Memory B cell (primary cell): ENCODE data around the gene NACA2.

Source experiments
- ATAC-seq: fragments of 150-1000 bp; cut with Tn5 transposase; 2 replicates; pipeline ENCODE4 v1.10.0; 2021; ENCODE audit warnings: low read depth, mild to moderate bottlenecking, moderate library complexity
- DNase-seq, 2 donors: peaks; one replicate each; pipeline ENCODE4 v3.0.0; 2022; ENCODE audit warnings: low spot score in 2 of 2
- H3K27ac Mint-ChIP-seq: one replicate; pipeline ENCODE4 v1.8.0; 2022; ENCODE audit warnings: mild to moderate bottlenecking, moderate library complexity, mixed read lengths
- H3K27me3 Mint-ChIP-seq: one replicate; pipeline ENCODE4 v1.8.0; 2022; ENCODE audit warnings: mixed read lengths
- H3K36me3 Mint-ChIP-seq: one replicate; pipeline ENCODE4 v1.8.0; 2022; ENCODE audit warnings: mild to moderate bottlenecking, mixed read lengths
- H3K4me1 Mint-ChIP-seq: one replicate; pipeline ENCODE4 v1.8.0; 2022; ENCODE audit warnings: mixed read lengths
- H3K4me3 Mint-ChIP-seq: one replicate; pipeline ENCODE4 v1.8.0; 2022; ENCODE audit warnings: mild to moderate bottlenecking, moderate library complexity, mixed read lengths
- H3K9me3 Mint-ChIP-seq: one replicate; pipeline ENCODE4 v1.8.0; 2022; ENCODE audit warnings: mixed read lengths

Gene NACA2

DNA sequence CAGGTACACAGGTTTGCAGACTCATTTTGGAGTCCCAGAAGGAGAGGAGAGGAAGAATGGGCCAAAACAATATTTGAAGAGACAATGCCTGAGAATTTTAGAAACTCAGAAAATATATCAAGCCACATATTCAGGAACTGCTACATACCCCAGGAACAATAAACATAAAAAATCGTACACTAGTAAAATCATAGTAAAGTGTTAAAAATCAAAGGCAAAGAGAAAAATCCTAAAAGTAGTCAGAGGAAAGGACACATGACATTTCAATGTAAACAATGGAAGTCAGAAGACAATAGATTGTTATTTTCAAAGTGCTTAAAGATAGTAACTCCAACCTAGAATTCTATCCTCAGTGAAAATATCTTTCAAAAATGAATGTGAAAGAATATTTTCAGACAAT, 28.5 kb upstream of the NACA2 start:
- Mint-ChIP-seq H3K27ac (no peak overlapping the region), H3K9me3 (peaks cover 5% of the 10 kb centered on the region), H3K4me1 (peaks cover 11% of the 10 kb centered on the region), H3K4me3 (no peak overlapping the region), H3K27me3 (peaks cover 2% of the 10 kb centered on the region), H3K36me3 (no peaks in the 10 kb centered on the region)
- no peak for ATAC-seq
- DNase-seq = no peak

DNA sequence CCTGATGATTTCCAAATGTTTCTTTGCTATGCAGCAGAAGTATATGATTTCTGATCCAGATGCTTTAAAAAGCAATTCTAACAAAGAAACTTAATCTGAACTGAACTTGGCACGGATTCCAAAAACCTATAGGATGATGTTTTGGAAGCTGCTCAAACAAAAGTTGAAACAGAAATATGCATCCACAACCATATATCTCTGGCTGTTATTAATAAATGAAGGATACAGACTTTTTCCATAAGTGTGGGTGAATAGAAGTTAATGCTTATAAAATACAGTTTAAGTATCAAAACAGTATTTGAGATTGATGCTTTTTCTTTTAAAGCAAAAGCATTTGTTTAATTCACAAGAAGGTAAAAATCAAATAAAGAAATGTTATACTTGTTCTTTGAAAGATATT, 27.9 kb upstream of the NACA2 start:
- H3K4me3 Mint-ChIP-seq = no peak overlapping the region
- ATAC-seq (no peak), DNase-seq (no peak)
- peaks cover 5% of the 10 kb centered on the region for H3K9me3 Mint-ChIP-seq
- no peaks in the 10 kb centered on the region for H3K36me3 Mint-ChIP-seq
- H3K4me1 Mint-ChIP-seq = peaks cover 11% of the 10 kb centered on the region
- H3K27ac Mint-ChIP-seq = no peak overlapping the region
- H3K27me3 Mint-ChIP-seq = peaks cover 2% of the 10 kb centered on the region

DNA sequence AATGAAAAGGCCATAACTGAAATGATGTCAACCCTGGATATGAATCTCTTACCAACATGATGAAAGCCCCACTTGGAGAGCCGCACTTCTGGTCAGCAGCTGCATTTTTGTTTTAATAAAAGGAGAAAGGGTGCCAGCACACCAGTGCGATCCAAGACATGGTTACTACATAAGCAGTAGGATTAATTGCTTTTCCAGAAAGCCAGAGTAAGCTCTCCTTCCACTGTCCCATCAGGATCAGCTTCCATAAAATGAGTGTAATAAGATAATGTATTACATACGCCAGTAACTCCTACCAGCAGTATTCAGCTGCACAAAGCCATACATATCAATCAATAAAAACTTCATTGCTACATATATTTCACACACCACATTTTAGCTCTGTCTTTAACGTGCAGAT, 26.3 kb upstream of the NACA2 start:
- no peak for DNase-seq
- no peak for ATAC-seq
- peaks cover 11% of the 10 kb centered on the region for H3K4me1 Mint-ChIP-seq
- H3K4me3 Mint-ChIP-seq = no peak overlapping the region
- no peaks in the 10 kb centered on the region for H3K36me3 Mint-ChIP-seq
- H3K27me3 Mint-ChIP-seq = peaks cover 4% of the 10 kb centered on the region
- H3K9me3 Mint-ChIP-seq = peaks cover 5% of the 10 kb centered on the region
- H3K27ac Mint-ChIP-seq = no peak overlapping the region

DNA sequence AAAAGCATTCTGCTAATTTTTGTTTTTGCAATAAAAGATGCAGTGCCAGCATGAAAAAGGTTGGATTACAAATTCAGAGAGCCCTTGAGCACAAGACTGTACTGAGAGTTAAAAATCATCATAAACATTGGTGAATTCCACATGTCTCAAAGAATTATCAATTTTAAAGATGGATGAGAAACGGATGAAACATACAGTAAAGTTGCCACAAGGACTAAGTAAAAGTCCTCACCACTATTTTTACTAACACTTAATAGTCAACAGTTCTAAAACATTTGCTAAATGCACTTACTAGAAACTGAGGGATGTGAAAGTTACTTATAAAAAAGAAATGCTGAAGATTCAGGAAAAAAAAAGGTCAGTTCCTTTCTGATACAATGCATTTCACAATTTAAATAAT, 25.8 kb upstream of the NACA2 start:
- DNase-seq (no peak), ATAC-seq (no peak)
- Mint-ChIP-seq H3K27me3 (peaks cover 4% of the 10 kb centered on the region), H3K4me3 (no peak overlapping the region), H3K9me3 (peaks cover 5% of the 10 kb centered on the region), H3K27ac (no peak overlapping the region), H3K4me1 (peaks cover 11% of the 10 kb centered on the region), H3K36me3 (no peaks in the 10 kb centered on the region)

DNA sequence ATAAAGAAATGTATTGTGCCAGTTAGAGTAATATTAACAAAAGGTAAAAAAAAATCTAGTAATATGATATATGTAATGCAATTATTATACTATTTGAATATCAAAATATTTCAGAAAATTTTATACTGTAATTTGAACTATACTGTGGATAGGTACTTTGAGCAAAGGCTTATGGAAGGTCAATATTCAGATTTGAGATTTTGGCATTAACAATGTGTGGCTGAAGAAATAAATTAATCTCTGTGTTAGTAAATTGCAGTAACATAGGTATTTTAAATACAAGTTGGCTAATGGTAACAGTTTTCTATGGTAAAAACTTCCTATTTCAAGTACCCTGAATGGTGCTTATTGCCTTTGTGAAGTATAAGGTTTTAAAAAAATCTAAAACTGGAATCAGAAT, 23.2 kb upstream of the NACA2 start:
- Mint-ChIP-seq H3K4me1 (peaks cover 11% of the 10 kb centered on the region), H3K4me3 (no peak overlapping the region), H3K27ac (no peak overlapping the region), H3K36me3 (no peaks in the 10 kb centered on the region), H3K27me3 (peaks cover 8% of the 10 kb centered on the region), H3K9me3 (peaks cover 2% of the 10 kb centered on the region)
- no peak for DNase-seq
- no peak for ATAC-seq

DNA sequence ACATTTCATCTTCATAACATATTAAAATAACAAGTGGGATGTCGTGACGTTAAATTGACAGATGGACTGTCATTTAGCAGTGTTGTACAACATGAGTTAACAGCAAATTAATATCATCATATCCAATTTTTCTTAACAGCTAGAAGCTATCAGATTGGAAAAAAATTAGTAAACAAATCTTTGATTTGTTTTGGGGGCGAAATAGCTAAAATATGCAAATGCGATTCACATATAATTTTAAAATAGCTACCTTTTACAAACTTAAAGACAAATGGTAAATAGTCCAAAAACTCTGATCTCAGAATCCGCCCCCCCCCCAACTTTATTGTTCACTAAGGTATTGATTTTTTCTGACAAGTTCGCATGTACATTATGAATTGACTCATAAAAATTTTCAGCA, 20.3 kb upstream of the NACA2 start:
- Mint-ChIP-seq H3K27ac (no peak overlapping the region), H3K27me3 (peaks cover 8% of the 10 kb centered on the region), H3K4me1 (peaks cover 11% of the 10 kb centered on the region), H3K36me3 (no peaks in the 10 kb centered on the region), H3K4me3 (no peak overlapping the region), H3K9me3 (no peaks in the 10 kb centered on the region)
- no peak for DNase-seq
- no peak for ATAC-seq

DNA sequence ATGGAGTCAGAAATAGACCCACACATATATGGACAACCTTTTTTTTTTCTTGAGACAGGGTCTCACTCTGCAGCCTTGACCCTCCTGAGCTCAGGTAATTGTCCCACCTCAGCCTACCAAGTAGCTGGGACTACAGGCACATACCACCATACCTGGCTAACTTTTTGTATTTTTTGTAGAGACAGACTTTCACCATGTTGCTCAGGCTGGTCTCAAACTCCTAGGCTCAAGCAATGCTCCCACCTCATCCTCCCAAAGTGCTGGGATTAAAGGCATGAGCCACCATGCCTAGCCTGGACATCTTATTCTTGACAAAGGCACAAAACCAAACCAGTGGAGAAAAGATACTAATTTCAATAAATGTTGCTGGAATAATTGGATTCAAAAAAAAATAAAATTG, 14.7 kb upstream of the NACA2 start:
- ATAC-seq (no peak), DNase-seq (no peak)
- Mint-ChIP-seq H3K4me3 (no peak overlapping the region), H3K9me3 (no peaks in the 10 kb centered on the region), H3K36me3 (no peaks in the 10 kb centered on the region), H3K27me3 (peaks cover 12% of the 10 kb centered on the region), H3K27ac (no peak overlapping the region), H3K4me1 (no peaks in the 10 kb centered on the region)

DNA sequence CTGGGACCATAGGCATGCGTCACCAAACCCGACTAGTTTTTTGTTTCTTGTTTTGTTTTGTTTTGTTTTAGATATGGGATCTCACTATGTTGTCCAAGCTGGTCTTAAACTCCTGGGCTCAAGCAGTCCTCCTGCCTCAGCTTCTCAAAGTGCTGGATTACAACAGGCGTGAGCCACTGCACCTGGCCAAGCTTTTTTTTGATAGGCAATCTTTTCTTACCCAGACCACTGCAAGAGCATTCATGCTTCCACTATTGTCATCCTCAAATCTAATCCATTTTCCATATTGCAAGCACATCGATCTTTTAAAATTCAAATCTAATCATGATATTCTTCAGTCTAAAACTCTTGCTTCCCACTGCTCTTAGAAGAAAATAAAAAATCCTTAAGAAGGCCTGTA, 10.3 kb upstream of the NACA2 start:
- peaks cover 11% of the 10 kb centered on the region for H3K27me3 Mint-ChIP-seq
- H3K27ac Mint-ChIP-seq = no peak overlapping the region
- no peaks in the 10 kb centered on the region for H3K4me1 Mint-ChIP-seq
- H3K4me3 Mint-ChIP-seq = no peak overlapping the region
- no peak for DNase-seq
- ATAC-seq = no peak
- H3K36me3 Mint-ChIP-seq = no peaks in the 10 kb centered on the region
- no peaks in the 10 kb centered on the region for H3K9me3 Mint-ChIP-seq

DNA sequence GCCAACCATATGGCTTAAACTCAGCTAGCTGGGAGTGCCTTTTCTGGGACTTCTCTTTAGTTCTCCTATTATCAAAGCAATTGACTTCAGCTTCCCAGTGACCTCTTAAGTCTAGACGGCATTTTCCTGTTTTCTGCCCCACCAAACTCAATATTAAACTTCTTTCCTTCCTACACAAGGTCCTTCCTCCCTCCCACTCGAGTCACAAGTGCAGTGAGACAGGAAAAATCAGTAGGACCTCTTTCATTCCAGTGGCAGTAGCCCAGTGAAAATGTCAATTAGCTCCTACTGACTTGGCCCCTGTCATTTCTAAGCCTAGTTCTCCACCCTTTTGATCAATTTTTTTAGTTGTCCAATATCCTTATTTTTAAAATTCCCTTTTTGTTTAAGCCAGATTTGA, 9.6 kb upstream of the NACA2 start:
- Mint-ChIP-seq H3K27me3 (peaks cover 11% of the 10 kb centered on the region), H3K4me1 (no peaks in the 10 kb centered on the region), H3K9me3 (no peaks in the 10 kb centered on the region), H3K36me3 (no peaks in the 10 kb centered on the region), H3K27ac (no peak overlapping the region), H3K4me3 (no peak overlapping the region)
- DNase-seq (no peak), ATAC-seq (no peak)

DNA sequence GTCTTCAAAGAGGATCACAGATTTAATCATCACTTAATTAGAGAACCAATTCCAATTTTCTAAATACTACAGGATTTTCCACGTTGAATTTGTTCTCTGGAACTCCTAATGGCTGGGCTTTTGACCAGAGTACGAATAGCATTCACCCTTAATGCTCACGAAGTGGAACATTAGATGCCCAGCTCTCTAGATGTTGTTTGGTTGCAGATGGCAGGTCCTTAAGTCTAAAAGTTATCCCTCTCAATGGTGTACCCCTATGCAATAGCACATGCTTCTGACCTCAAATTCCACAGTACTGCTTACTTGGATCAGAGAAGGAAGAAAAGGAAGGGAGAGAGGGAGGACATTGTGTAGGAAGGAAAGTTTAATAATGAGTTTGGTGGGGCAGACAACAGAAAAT, 8.6 kb upstream of the NACA2 start:
- ATAC-seq (no peak), DNase-seq (no peak)
- Mint-ChIP-seq H3K4me1 (no peaks in the 10 kb centered on the region), H3K36me3 (no peaks in the 10 kb centered on the region), H3K9me3 (no peaks in the 10 kb centered on the region), H3K27me3 (peaks cover 11% of the 10 kb centered on the region), H3K4me3 (no peak overlapping the region), H3K27ac (no peak overlapping the region)

DNA sequence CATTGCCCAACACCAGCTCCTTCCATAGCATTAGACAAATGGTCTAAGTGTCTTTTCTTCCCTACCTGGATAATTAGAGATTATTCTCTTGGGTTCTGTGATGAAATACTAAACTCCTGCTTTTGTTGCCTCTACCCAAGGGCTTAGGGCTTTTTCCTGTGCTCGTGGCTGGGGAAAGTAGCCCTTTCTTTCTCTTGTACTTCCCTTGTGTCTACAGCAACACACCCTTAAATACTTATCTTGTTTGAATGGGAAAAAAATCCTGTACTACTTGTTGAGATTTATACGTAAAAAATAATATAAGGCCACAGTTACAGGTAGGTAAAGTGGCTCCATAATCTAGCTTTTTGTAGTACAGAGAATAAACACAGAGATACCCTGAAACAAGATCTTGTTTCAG, 7.0 kb upstream of the NACA2 start:
- Mint-ChIP-seq H3K36me3 (no peaks in the 10 kb centered on the region), H3K27ac (no peak overlapping the region)

DNA sequence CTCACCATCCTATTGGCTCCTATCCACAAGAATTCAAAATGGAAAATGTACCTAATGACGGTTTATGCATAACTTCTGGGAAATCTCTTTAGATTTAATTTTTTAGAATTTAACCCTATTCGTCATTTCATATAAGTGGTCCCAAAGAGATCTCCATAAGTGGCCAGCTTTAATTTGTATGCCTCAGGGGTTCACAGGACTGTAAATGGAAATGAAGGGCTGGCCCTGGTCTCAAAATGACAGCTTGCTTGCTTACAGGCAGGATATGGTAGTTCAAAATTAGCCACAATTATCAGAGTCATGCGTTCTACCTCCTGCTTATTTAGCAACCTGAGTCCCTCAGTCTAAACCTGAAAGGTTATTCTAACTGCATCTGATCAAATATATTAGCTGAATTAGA, 6.6 kb upstream of the NACA2 start:
- H3K4me1 Mint-ChIP-seq = no peaks in the 10 kb centered on the region

More for the DNA sequence above, 7.0 kb upstream of the NACA2 start:
- H3K27me3 Mint-ChIP-seq = peaks cover 11% of the 10 kb centered on the region
- no peaks in the 10 kb centered on the region for H3K4me1 Mint-ChIP-seq
- DNase-seq (no peak), ATAC-seq (no peak)
- H3K4me3 Mint-ChIP-seq = no peak overlapping the region
- no peaks in the 10 kb centered on the region for H3K9me3 Mint-ChIP-seq

DNA sequence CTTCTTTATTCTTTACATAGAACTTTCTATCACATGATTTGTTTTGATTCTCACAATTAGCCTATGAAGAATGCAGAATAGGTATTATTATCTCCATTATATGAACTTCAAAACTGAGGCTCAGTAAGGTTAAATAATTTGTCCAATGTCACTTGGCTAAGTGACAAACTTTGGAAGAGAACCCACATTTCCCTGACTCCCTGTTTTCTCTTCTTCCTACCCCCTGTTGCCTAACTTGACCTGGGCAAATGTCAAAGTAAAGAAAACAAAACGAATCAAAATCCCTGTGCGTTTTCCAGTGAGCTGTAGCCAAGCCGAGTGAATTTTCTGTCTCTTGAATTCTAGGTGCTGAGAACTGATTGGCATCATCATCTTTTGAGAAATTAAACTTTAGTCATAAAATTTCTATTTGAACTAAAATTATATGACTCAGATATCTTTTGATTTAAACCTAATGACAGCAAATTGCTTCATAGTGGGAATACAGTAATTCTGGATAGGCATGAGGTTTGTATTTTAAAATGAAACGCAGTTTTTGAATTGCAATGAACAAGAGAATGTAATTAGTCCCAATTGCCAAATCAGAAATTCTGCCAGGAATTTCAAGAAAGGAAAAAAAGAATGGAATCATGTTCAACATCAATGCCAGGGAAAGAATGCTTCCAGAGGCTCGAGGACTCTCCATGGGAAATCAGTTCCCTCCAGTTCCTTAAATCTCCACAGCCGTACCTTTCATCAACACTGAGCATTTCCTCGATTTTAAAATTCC, 4.6 kb upstream of the NACA2 start:
- H3K36me3 Mint-ChIP-seq = no peaks in the 10 kb centered on the region
- no peaks in the 10 kb centered on the region for H3K9me3 Mint-ChIP-seq
- H3K4me3 Mint-ChIP-seq = no peak overlapping the region
- peaks cover 3% of the 10 kb centered on the region for H3K27me3 Mint-ChIP-seq
- ATAC-seq (no peak), DNase-seq (no peak)
- H3K4me1 Mint-ChIP-seq = no peaks in the 10 kb centered on the region
- H3K27ac Mint-ChIP-seq = no peak overlapping the region

More for the DNA sequence above, 6.6 kb upstream of the NACA2 start:
- no peak overlapping the region for H3K4me3 Mint-ChIP-seq
- DNase-seq (no peak), ATAC-seq (no peak)
- no peak overlapping the region for H3K27ac Mint-ChIP-seq
- peaks cover 7% of the 10 kb centered on the region for H3K27me3 Mint-ChIP-seq
- H3K36me3 Mint-ChIP-seq = no peaks in the 10 kb centered on the region
- H3K9me3 Mint-ChIP-seq = no peaks in the 10 kb centered on the region

DNA sequence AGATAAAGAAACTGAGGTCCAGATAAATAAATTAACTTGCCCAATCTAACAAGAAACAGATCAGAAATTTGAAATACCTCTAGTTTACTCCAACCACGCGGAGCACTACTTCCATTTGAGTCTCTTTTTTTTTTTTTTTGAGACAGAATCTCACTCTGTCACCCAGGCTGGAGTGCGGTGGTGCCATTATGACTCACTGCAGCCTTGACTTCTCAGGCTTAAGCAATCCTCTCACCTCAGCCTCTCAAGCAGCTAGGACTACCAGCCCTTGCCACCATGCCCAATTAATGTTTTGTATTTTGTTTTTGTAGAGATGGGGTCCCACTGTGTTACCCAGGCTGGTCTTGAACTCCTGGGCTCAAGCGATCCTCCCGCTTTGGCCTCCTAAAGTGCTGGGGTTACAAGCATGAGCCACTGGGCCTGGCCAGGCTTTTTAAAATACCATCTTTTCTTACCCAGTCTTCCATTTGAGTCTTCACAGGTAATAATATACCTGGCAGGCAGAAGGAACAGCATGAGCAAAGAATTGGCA, 3.3 kb upstream of the NACA2 start:
- no peak for ATAC-seq
- DNase-seq = no peak
- no peaks in the 10 kb centered on the region for H3K9me3 Mint-ChIP-seq
- no peak overlapping the region for H3K27ac Mint-ChIP-seq
- no peak overlapping the region for H3K4me3 Mint-ChIP-seq
- H3K27me3 Mint-ChIP-seq = peaks cover 3% of the 10 kb centered on the region
- no peaks in the 10 kb centered on the region for H3K36me3 Mint-ChIP-seq
- H3K4me1 Mint-ChIP-seq = no peaks in the 10 kb centered on the region

DNA sequence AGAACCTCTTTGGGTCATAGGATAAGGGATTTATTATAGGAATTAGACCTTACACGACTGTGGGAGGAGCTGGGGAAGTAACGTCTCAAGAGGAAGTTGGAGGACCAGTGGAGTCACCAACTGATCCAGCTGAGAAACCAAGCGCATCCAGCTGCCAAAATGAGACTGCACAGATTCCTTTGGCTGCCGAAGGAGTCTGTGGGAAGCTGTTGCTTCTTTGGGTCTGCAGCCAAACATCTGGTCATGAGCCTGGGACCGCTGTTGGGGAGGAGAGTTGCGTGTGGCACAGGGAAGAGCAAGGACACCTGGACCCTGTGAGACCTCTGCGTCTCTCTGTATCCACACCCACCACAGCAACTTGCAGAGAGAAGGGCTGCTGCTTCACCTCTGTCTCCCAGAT, 2.4 kb upstream of the NACA2 start:
- Mint-ChIP-seq H3K4me3 (no peak overlapping the region), H3K36me3 (no peaks in the 10 kb centered on the region), H3K4me1 (no peaks in the 10 kb centered on the region), H3K27ac (no peak overlapping the region), H3K9me3 (no peaks in the 10 kb centered on the region), H3K27me3 (peaks cover 3% of the 10 kb centered on the region)
- ATAC-seq (no peak), DNase-seq (no peak)
